Measurements from ENCODE around the gene OTOG. TPM values are rescaled to one million over a fixed set of nuclear protein-coding genes. Genes with fewer than 3 reads are reported as not detected.

The OTOG gene
- total and polyA plus RNA-seq, 4 donors: not detected

- WGBS, 2 donors: 89 to 91% methylated on average over 21 to 22 of the region's 22 CpGs
- DNase-seq (peak in 1 of 2 donors; percentile 46), ATAC-seq (ENCODE audit: low FRiP score) (no peak)
These were observed 15.9 kb upstream of the OTOG start for GRCh38 chr11:17531071-17531600.

DNA sequence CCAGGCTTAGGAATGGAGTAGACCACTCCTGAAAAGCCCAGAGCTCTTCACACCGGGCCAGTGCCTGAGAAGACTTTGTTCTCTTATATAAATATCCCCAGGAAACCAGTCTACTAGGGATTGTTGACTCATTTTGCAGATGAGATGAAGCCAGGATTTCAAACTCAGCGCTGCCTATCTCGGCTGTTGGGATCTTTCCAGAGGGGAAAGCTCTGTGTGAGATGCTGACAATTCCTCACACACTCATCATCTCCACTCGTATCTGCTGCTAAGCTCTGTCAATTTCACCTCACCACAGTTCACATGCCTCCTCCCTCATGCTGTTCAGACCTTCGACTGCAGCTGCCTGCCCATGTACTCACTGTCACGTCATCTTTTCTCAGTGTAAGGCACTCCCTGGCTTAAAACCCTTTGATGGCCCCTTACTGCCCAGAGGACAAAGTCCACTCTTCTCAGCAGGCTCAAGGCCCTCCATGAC is 15.4 kb upstream of the OTOG start:
- no peak for ATAC-seq (ENCODE audit: low FRiP score)
- intact Hi-C loops (cut with DNase I): no loop called here
- peak in 1 of 2 donors; percentile 9 for DNase-seq
- H3K9me3 ChIP-seq (ENCODE audit: control insufficient read depth, low read length): no peaks in the 10 kb centered on the region
- no peak overlapping the region for H3K27ac ChIP-seq (ENCODE audit: low read depth in 1 of 2, low read length in 2 of 2)
- H3K36me3 ChIP-seq (ENCODE audit: control insufficient read depth in 1 of 2, insufficient read depth in 2 of 2, low read length in 1 of 2): no peaks in the 10 kb centered on the region
- 34 to 38% methylated on average over 6 of the region's 6 CpGs for WGBS, 2 donors
- no peaks in the 10 kb centered on the region for H3K4me1 ChIP-seq (ENCODE audit: control insufficient read depth in 1 of 2, insufficient read depth in 2 of 2, low read length in 2 of 2)
- H3K27me3 ChIP-seq (ENCODE audit: control insufficient read depth in 1 of 2, insufficient read depth in 2 of 2, low read length in 1 of 2): peaks cover 0 to 1% of the 10 kb centered on the region in 2 donors
- H3K4me3 ChIP-seq (ENCODE audit: low read length in 2 of 2): no peak overlapping the region

More at GRCh38 chr11:17531071-17531600, 15.9 kb upstream of the OTOG start:
- Histone ChIP-seq H3K4me3 (ENCODE audit: low read length in 2 of 2) (no peak overlapping the region), H3K4me1 (ENCODE audit: control insufficient read depth in 1 of 2, insufficient read depth in 2 of 2, low read length in 2 of 2) (no peaks in the 10 kb centered on the region), H3K27me3 (ENCODE audit: control insufficient read depth in 1 of 2, insufficient read depth in 2 of 2, low read length in 1 of 2) (no peaks in the 10 kb centered on the region), H3K27ac (ENCODE audit: low read depth in 1 of 2, low read length in 2 of 2) (no peak overlapping the region), H3K9me3 (ENCODE audit: control insufficient read depth, low read length) (no peaks in the 10 kb centered on the region), H3K36me3 (ENCODE audit: control insufficient read depth in 1 of 2, insufficient read depth in 2 of 2, low read length in 1 of 2) (no peaks in the 10 kb centered on the region)
- intact Hi-C loops (cut with DNase I): no loop called here

DNA sequence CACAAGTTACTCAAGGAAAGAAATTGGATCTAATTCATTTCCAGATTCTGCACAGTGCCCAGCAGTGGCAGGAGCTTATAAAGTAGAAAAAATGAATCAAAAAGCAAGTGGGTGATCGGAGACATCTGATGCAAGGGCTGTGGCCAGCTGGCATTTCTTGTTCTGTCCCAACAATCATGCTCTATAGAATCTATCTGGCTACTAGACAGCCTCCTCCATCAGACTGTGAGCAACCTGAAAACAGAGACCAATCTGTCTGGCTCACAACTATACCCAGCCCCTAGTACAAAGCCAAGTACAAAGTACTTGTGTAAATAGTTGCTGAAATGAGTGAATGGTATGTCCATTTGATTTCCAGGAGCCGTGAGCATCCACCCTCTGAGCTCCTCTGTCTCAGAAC is 14.3 kb upstream of the OTOG start:
- 94 to 95% methylated on average over 2 of the region's 2 CpGs for WGBS, 2 donors
- Histone ChIP-seq H3K27me3 (ENCODE audit: control insufficient read depth in 1 of 2, insufficient read depth in 2 of 2, low read length in 1 of 2) (peaks cover 0 to 1% of the 10 kb centered on the region in 2 donors), H3K27ac (ENCODE audit: low read depth in 1 of 2, low read length in 2 of 2) (no peak overlapping the region), H3K36me3 (ENCODE audit: control insufficient read depth in 1 of 2, insufficient read depth in 2 of 2, low read length in 1 of 2) (no peaks in the 10 kb centered on the region), H3K9me3 (ENCODE audit: control insufficient read depth, low read length) (no peaks in the 10 kb centered on the region), H3K4me1 (ENCODE audit: control insufficient read depth in 1 of 2, insufficient read depth in 2 of 2, low read length in 2 of 2) (no peaks in the 10 kb centered on the region), H3K4me3 (ENCODE audit: low read length in 2 of 2) (no peak overlapping the region)
- intact Hi-C loops (cut with DNase I): no loop called here
- no peak for DNase-seq
- no peak for ATAC-seq (ENCODE audit: low FRiP score)

DNA sequence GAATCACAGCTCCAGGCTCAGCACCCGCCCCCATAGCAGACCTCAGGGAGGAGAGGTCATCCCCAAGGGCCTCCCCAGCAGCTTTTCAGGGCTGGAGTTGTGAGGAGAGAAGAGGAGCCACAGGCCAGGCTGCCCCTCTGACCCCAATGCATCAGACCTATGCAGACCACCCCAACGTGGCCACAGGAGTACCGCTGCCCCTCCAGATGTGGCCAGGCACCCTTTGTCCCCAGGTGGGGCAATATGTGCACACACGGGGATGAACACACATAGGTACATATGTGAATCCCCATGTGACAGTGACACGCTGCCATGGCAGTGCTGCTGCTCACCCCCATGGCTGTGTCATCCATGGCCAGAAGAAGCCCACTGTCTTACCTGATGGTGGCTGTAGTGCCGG is 13.7 kb upstream of the OTOG start:
- DNase-seq (peak in 1 of 2 donors; percentile 55), ATAC-seq (ENCODE audit: low FRiP score) (no peak)
- Histone ChIP-seq H3K9me3 (ENCODE audit: control insufficient read depth, low read length) (no peaks in the 10 kb centered on the region), H3K4me1 (ENCODE audit: control insufficient read depth in 1 of 2, insufficient read depth in 2 of 2, low read length in 2 of 2) (no peaks in the 10 kb centered on the region), H3K36me3 (ENCODE audit: control insufficient read depth in 1 of 2, insufficient read depth in 2 of 2, low read length in 1 of 2) (no peaks in the 10 kb centered on the region), H3K27ac (ENCODE audit: low read depth in 1 of 2, low read length in 2 of 2) (no peak overlapping the region), H3K4me3 (ENCODE audit: low read length in 2 of 2) (no peak overlapping the region), H3K27me3 (ENCODE audit: control insufficient read depth in 1 of 2, insufficient read depth in 2 of 2, low read length in 1 of 2) (peaks cover 0 to 1% of the 10 kb centered on the region in 2 donors)
- WGBS, 2 donors: 90% methylated on average over 6 of the region's 6 CpGs
- intact Hi-C loops (cut with DNase I): no loop called here

- ATAC-seq (ENCODE audit: low FRiP score) (no peak), DNase-seq (peak in 1 of 2 donors; percentile 53)
- 71 to 78% methylated on average over 11 of the region's 11 CpGs for WGBS, 2 donors
- no peak overlapping the region for H3K4me3 ChIP-seq (ENCODE audit: low read length in 2 of 2)
- H3K36me3 ChIP-seq (ENCODE audit: control insufficient read depth in 1 of 2, insufficient read depth in 2 of 2, low read length in 1 of 2): no peaks in the 10 kb centered on the region
- no peaks in the 10 kb centered on the region for H3K9me3 ChIP-seq (ENCODE audit: control insufficient read depth, low read length)
- no peak overlapping the region for H3K27ac ChIP-seq (ENCODE audit: low read depth in 1 of 2, low read length in 2 of 2)
- H3K27me3 ChIP-seq (ENCODE audit: control insufficient read depth in 1 of 2, insufficient read depth in 2 of 2, low read length in 1 of 2): peaks cover 0 to 1% of the 10 kb centered on the region in 2 donors
- intact Hi-C loops (cut with DNase I): no loop called here
- no peaks in the 10 kb centered on the region for H3K4me1 ChIP-seq (ENCODE audit: control insufficient read depth in 1 of 2, insufficient read depth in 2 of 2, low read length in 2 of 2)
These were observed 13.2 kb upstream of the OTOG start for GRCh38 chr11:17533778-17534415.

- Histone ChIP-seq H3K4me3 (ENCODE audit: low read length in 2 of 2) (no peak overlapping the region), H3K36me3 (ENCODE audit: control insufficient read depth in 1 of 2, insufficient read depth in 2 of 2, low read length in 1 of 2) (no peaks in the 10 kb centered on the region), H3K4me1 (ENCODE audit: control insufficient read depth in 1 of 2, insufficient read depth in 2 of 2, low read length in 2 of 2) (no peaks in the 10 kb centered on the region), H3K27me3 (ENCODE audit: control insufficient read depth in 1 of 2, insufficient read depth in 2 of 2, low read length in 1 of 2) (peaks cover 0 to 1% of the 10 kb centered on the region in 2 donors), H3K9me3 (ENCODE audit: control insufficient read depth, low read length) (no peaks in the 10 kb centered on the region), H3K27ac (ENCODE audit: low read depth in 1 of 2, low read length in 2 of 2) (no peak overlapping the region)
- DNase-seq (no peak), ATAC-seq (ENCODE audit: low FRiP score) (no peak)
- intact Hi-C loops (cut with DNase I): no loop called here
- WGBS, 2 donors: 85 to 93% methylated on average over 3 of the region's 3 CpGs
These were observed 11.6 kb upstream of the OTOG start for GRCh38 chr11:17535488-17535887.

DNA sequence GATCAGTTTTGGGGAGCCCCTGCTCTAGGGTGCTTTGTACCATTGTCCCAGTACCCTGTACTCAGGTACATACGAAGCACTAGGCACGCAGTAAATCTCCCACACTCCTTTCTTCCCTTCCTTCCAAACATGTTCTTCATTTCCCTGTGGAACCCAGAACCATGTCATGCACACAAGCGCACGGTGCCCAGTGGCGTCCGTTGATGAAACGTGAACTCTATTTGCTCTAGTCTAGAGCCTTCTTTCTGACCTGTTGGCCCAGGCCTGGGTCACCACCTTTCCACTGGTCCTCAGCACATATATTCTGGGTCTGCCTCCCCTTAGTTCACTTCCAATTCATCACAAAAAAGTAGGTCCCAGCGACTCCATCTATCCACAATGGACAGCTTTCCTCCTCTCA is 9.8 kb upstream of the OTOG start:
- WGBS, 2 donors: 84 to 89% methylated on average over 8 of the region's 8 CpGs
- peak in 1 of 2 donors; percentile 67 for DNase-seq
- ATAC-seq (ENCODE audit: low FRiP score): no peak
- Histone ChIP-seq H3K4me1 (ENCODE audit: control insufficient read depth in 1 of 2, insufficient read depth in 2 of 2, low read length in 2 of 2) (no peaks in the 10 kb centered on the region), H3K27ac (ENCODE audit: low read depth in 1 of 2, low read length in 2 of 2) (no peak overlapping the region), H3K27me3 (ENCODE audit: control insufficient read depth in 1 of 2, insufficient read depth in 2 of 2, low read length in 1 of 2) (peaks cover 0 to 1% of the 10 kb centered on the region in 2 donors), H3K4me3 (ENCODE audit: low read length in 2 of 2) (no peak overlapping the region), H3K9me3 (ENCODE audit: control insufficient read depth, low read length) (no peaks in the 10 kb centered on the region), H3K36me3 (ENCODE audit: control insufficient read depth in 1 of 2, insufficient read depth in 2 of 2, low read length in 1 of 2) (no peaks in the 10 kb centered on the region)
- intact Hi-C loops (cut with DNase I): no loop called here

DNA sequence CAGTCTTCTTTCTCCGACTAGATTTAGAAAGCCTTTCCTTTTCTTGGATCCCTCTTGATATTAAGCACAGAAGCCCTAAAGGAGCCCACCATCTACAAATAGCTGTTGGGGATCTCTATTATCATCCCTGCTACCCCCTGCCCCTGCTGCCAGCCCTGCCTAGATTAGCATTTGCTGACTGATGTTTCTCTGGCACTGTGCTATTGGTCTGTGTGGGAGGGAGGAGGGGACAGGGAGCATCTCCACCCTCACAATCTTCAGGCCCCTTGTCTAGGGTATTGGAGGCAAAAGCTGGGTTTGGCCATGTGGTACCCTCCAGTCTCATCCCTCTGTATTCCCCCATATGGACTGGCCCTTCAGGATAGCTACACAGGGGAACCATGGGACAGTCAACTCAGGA is 9.0 kb upstream of the OTOG start:
- Histone ChIP-seq H3K4me1 (ENCODE audit: control insufficient read depth in 1 of 2, insufficient read depth in 2 of 2, low read length in 2 of 2) (no peaks in the 10 kb centered on the region), H3K36me3 (ENCODE audit: control insufficient read depth in 1 of 2, insufficient read depth in 2 of 2, low read length in 1 of 2) (no peaks in the 10 kb centered on the region), H3K4me3 (ENCODE audit: low read length in 2 of 2) (no peak overlapping the region), H3K9me3 (ENCODE audit: control insufficient read depth, low read length) (no peaks in the 10 kb centered on the region), H3K27me3 (ENCODE audit: control insufficient read depth in 1 of 2, insufficient read depth in 2 of 2, low read length in 1 of 2) (peaks cover 0 to 1% of the 10 kb centered on the region in 2 donors), H3K27ac (ENCODE audit: low read depth in 1 of 2, low read length in 2 of 2) (no peak overlapping the region)
- intact Hi-C loops (cut with DNase I): no loop called here
- WGBS, 2 donors: 88 to 96% methylated on average over 1 of the region's 1 CpG
- ATAC-seq (ENCODE audit: low FRiP score) (no peak), DNase-seq (peak in 1 of 2 donors; percentile 28)

DNA sequence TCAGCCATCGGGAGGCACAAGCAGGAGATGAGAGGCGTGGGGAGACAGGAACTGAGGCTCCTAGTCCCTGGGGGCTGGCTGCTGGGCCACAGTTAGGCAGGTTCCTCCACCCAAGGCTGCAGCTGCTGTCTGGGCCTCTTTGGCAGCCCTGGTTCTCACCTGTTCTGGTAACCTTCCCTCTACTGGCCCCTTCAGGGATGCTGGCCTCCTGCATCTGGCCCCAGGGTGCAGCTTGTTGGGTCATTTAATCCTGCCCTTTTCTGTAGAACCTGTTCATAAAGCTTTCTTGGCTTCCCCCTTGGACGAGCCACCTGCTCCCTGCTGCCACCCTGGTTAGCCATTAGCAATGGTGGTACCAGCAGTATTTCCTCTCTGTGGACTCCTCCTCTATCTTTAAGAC is 8.3 kb upstream of the OTOG start:
- Histone ChIP-seq H3K27ac (ENCODE audit: low read depth in 1 of 2, low read length in 2 of 2) (no peak overlapping the region), H3K4me3 (ENCODE audit: low read length in 2 of 2) (no peak overlapping the region), H3K36me3 (ENCODE audit: control insufficient read depth in 1 of 2, insufficient read depth in 2 of 2, low read length in 1 of 2) (no peaks in the 10 kb centered on the region), H3K9me3 (ENCODE audit: control insufficient read depth, low read length) (no peaks in the 10 kb centered on the region), H3K4me1 (ENCODE audit: control insufficient read depth in 1 of 2, insufficient read depth in 2 of 2, low read length in 2 of 2) (no peaks in the 10 kb centered on the region), H3K27me3 (ENCODE audit: control insufficient read depth in 1 of 2, insufficient read depth in 2 of 2, low read length in 1 of 2) (peaks cover 0 to 1% of the 10 kb centered on the region in 2 donors)
- intact Hi-C loops (cut with DNase I): no loop called here
- no peak for ATAC-seq (ENCODE audit: low FRiP score)
- 62 to 77% methylated on average over 3 of the region's 3 CpGs for WGBS, 2 donors
- peak in 1 of 2 donors; percentile 64 for DNase-seq
